ENCODE results near the gene DYDC2. TPM values are rescaled to one million over a fixed set of nuclear protein-coding genes. Genes with fewer than 3 reads are reported as not detected.

DYDC2 gene
- total and polyA plus RNA-seq, 2 of the 4 experiments (the other 2 are of a cell fraction): not detected

DNA sequence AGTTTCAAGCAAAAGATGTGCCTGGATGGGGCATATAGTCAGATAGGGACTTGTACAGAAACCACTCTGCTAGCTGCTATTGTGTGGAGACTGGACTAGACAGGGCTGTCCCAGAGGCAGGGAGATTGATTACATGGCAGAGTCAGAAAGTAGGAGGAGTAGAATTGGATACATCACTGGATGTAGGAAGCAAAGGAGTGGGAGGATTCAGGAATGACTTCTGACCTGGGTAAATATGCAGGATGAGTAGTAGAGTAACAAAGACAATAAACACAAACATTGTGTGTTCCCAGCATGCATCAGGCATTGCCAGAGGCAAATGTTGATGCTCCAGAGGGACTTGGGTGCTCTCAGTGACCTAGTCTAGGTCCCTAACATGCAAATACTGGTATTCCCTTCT is 36.2 kb upstream of the DYDC2 start:
- H3K9ac ChIP-seq (ENCODE audit: low read depth, low read length): no peak overlapping the region
- no peak overlapping the region for H2AFZ ChIP-seq (replicated peaks; ENCODE audit: low read length, poor library complexity)
- H2AK9ac ChIP-seq (replicated peaks; ENCODE audit: low read depth, low read length, poor library complexity): no peak overlapping the region
- no peak overlapping the region for H3K23ac ChIP-seq (ENCODE audit: low read depth, low read length)
- H2BK5ac ChIP-seq (ENCODE audit: low read depth, low read length, poor library complexity, severe bottlenecking): no peak overlapping the region
- DNase-seq (no peak), ATAC-seq (ENCODE audit: low read depth) (no peak)
- dilution Hi-C loops (cut with HindIII; ENCODE audit: low sequenced_read_pairs, unreplicated experiment): no loop called here
- no peak overlapping the region for H3K18ac ChIP-seq (ENCODE audit: low read depth, low read length)
- no peaks in the 10 kb centered on the region for H3K4me1 ChIP-seq (ENCODE audit: control insufficient read depth, insufficient read depth, low read length)
- H3K79me1 ChIP-seq (ENCODE audit: low read depth in 1 of 2, low read length in 2 of 2): no peaks in the 10 kb centered on the region
- no peak overlapping the region for H2BK120ac ChIP-seq (ENCODE audit: low read depth, low read length)
- intact Hi-C loops (cut with micrococcal nuclease): no loop called here
- no peak overlapping the region for H3K4me3 ChIP-seq (ENCODE audit: insufficient read depth, low read depth, low read length)
- H3K4me2 ChIP-seq (ENCODE audit: low read depth, low read length): no peak overlapping the region
- CTCF ChIA-PET: no interaction called here
- POLR2A ChIA-PET (ENCODE audit: unreplicated experiment): no interaction called here
- H3K56ac ChIP-seq (ENCODE audit: extremely low read depth, insufficient read depth, low read length): no peak overlapping the region; the same call in 1 of the 2 replicates
- in situ Hi-C loops (cut with MboI; ENCODE audit: low sequenced_read_pairs): no loop called here
- no peaks in the 10 kb centered on the region for H3K36me3 ChIP-seq (ENCODE audit: control insufficient read depth, insufficient read depth, low read length)
- no peak overlapping the region for H4K91ac ChIP-seq (ENCODE audit: insufficient read depth, low read depth, low read length)
- no peak overlapping the region for H2BK20ac ChIP-seq (ENCODE audit: low read depth, low read length)
- H2BK15ac ChIP-seq (ENCODE audit: low read depth, low read length): no peak overlapping the region
- H3K9me3 ChIP-seq (ENCODE audit: control insufficient read depth, insufficient read depth, low read length): no peaks in the 10 kb centered on the region
- H3K27me3 ChIP-seq (ENCODE audit: control insufficient read depth, insufficient read depth, low read length): no peaks in the 10 kb centered on the region
- TF ChIP-seq POLR2A (IDR thresholded peaks at IDR 0.05; ENCODE audit: low read depth, low read length) (no peak), RFX5 (IDR thresholded peaks at IDR 0.05; ENCODE audit: low read depth, low read length) (no peak), MXI1 (IDR thresholded peaks at IDR 0.05; ENCODE audit: borderline replicate concordance, low read depth, low read length) (no peak), SMC3 (IDR thresholded peaks at IDR 0.05; ENCODE audit: low read depth, low read length) (no peak), RCOR1 (IDR thresholded peaks at IDR 0.05; ENCODE audit: insufficient replicate concordance, low read length) (no peak), FOS (IDR thresholded peaks at IDR 0.05; ENCODE audit: low read depth, low read length) (no peak)
- TF ChIP-seq, protein P1, sequence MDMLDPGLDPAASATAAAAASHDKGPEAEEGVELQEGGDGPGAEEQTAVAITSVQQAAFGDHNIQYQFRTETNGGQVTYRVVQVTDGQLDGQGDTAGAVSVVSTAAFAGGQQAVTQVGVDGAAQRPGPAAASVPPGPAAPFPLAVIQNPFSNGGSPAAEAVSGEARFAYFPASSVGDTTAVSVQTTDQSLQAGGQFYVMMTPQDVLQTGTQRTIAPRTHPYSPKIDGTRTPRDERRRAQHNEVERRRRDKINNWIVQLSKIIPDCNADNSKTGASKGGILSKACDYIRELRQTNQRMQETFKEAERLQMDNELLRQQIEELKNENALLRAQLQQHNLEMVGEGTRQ (IDR thresholded peaks at IDR 0.05; ENCODE audit: low read depth, low read length): no peak
- no peak overlapping the region for H2AK5ac ChIP-seq (ENCODE audit: low read depth, low read length)
- no TSS peak for BruUV-seq (replicated peaks)
- H4K5ac ChIP-seq (ENCODE audit: low read depth, low read length): no peak overlapping the region
- H4K8ac ChIP-seq (ENCODE audit: low read depth in 2 of 2, low read length in 2 of 2): no peak overlapping the region
- H4K20me1 ChIP-seq (ENCODE audit: insufficient read depth, low read length): no peaks in the 10 kb centered on the region
- no peak overlapping the region for H3K27ac ChIP-seq (ENCODE audit: insufficient read depth, low read length)
- H3K4ac ChIP-seq (ENCODE audit: low read depth, low read length): no peak overlapping the region
- no peak overlapping the region for H3K14ac ChIP-seq (replicated peaks; ENCODE audit: low read depth, low read length)
- H3K9me1 ChIP-seq (ENCODE audit: insufficient read depth, low read length): no peaks in the 10 kb centered on the region
